MM.1S (cell line): ENCODE data around the gene KIF3C.

Experiments
- DNase-seq: peaks from one replicate; pipeline ENCODE4 v3.0.0-alpha.2; 2015
- H2AFZ ChIP-seq: fragments of 300-600 bp; sonication (generic); 2 replicates; pipeline ENCODE4 v1.6.0; 2016; ENCODE audit warnings: antibody characterized with exemption, low read length
- H3F3A ChIP-seq: fragments of 300-600 bp; sonication (generic); 2 replicates; pipeline ENCODE4 v1.6.1; 2016; ENCODE audit warnings: mild to moderate bottlenecking, antibody characterized with exemption, low read length, moderate library complexity, mixed read lengths; ENCODE audit not compliant: insufficient read depth
- H3K27ac ChIP-seq: fragments of 300-600 bp; sonication (generic); 2 replicates; pipeline ENCODE4 v1.5.1; 2016; ENCODE audit warnings: mild to moderate bottlenecking, low read length
- H3K27me3 ChIP-seq: fragments of 300-600 bp; sonication (generic); replicated peaks from 2 replicates; pipeline ENCODE4 v1.6.0; 2016; ENCODE audit warnings: low read length; ENCODE audit not compliant: insufficient read depth
- H3K36me3 ChIP-seq: fragments of 300-600 bp; sonication (generic); replicated peaks from 2 replicates; pipeline ENCODE4 v1.6.1; 2016; ENCODE audit warnings: mild to moderate bottlenecking, low read length, mixed read lengths; ENCODE audit not compliant: insufficient read depth
- H3K4me1 ChIP-seq: fragments of 300-600 bp; sonication (generic); 2 replicates; pipeline ENCODE4 v1.6.1; 2016; ENCODE audit warnings: low read length, mixed read lengths
- H3K4me2 ChIP-seq: fragments of 300-600 bp; sonication (generic); 2 replicates; pipeline ENCODE4 v1.6.0; 2016; ENCODE audit warnings: low read depth, low read length
- H3K4me3 ChIP-seq: fragments of 300-600 bp; sonication (generic); 2 replicates; pipeline ENCODE4 v1.5.1; 2016; ENCODE audit warnings: low read length, mixed read lengths
- H3K79me2 ChIP-seq: fragments of 300-600 bp; sonication (generic); 2 replicates; pipeline ENCODE4 v1.6.1; 2016; ENCODE audit warnings: mixed run types, low read length, mixed read lengths
- H3K9ac ChIP-seq: fragments of 300-600 bp; sonication (generic); 2 replicates; pipeline ENCODE4 v1.6.1; 2016; ENCODE audit warnings: low read length, mixed read lengths
- H3K9me2 ChIP-seq: fragments of 300-600 bp; sonication (generic); replicated peaks from 2 replicates; pipeline ENCODE4 v1.6.1; 2016; ENCODE audit warnings: mild to moderate bottlenecking, low read length, mixed read lengths; ENCODE audit not compliant: insufficient read depth
- H3K9me3 ChIP-seq: fragments of 300-600 bp; sonication (generic); replicated peaks from 2 replicates; pipeline ENCODE4 v1.6.1; 2016; ENCODE audit warnings: mild to moderate bottlenecking, low read length, mixed read lengths; ENCODE audit not compliant: insufficient read depth
- H4K20me1 ChIP-seq: fragments of 300-600 bp; sonication (generic); 2 replicates; pipeline ENCODE4 v1.6.1; 2016; ENCODE audit warnings: mild to moderate bottlenecking, low read length, moderate library complexity, mixed read lengths; ENCODE audit not compliant: insufficient read depth
- EZH2 ChIP-seq: fragments of 300-600 bp; sonication (generic); optimal IDR thresholded peaks from 2 replicates; pipeline ENCODE3; 2017; ENCODE audit warnings: low read depth, mild to moderate bottlenecking, antibody characterized with exemption, low read length, mixed read lengths
- EZH2phosphoT487 ChIP-seq: fragments of 300-600 bp; sonication (generic); IDR thresholded peaks from 2 replicates; pipeline ENCODE4 v1.6.1; 2018; ENCODE audit warnings: antibody characterized with exemption, low read length
- TF ChIP-seq, protein P1 (sequence below): fragments of 300-600 bp; sonication (generic); IDR thresholded peaks from 2 replicates; pipeline ENCODE4 v1.5.1; 2016; ENCODE audit warnings: antibody characterized with exemption, low read length, mixed read lengths

The KIF3C gene

GRCh38 chr2:25891672-25892071 lies 90.6 kb downstream of the KIF3C start:
- no peaks in the 10 kb centered on the region for H3K9me3 ChIP-seq
- H3K36me3 ChIP-seq, result no peaks in the 10 kb centered on the region
- DNase-seq, result no peak
- no peak overlapping the region for H3K27ac ChIP-seq
- no peak overlapping the region for H3K4me3 ChIP-seq
- H3K27me3 ChIP-seq, result no peaks in the 10 kb centered on the region
- H4K20me1 ChIP-seq, result no peaks in the 10 kb centered on the region
- no peaks in the 10 kb centered on the region for H3F3A ChIP-seq
- H3K4me2 ChIP-seq, result no peak overlapping the region
- TF ChIP-seq, protein P1, sequence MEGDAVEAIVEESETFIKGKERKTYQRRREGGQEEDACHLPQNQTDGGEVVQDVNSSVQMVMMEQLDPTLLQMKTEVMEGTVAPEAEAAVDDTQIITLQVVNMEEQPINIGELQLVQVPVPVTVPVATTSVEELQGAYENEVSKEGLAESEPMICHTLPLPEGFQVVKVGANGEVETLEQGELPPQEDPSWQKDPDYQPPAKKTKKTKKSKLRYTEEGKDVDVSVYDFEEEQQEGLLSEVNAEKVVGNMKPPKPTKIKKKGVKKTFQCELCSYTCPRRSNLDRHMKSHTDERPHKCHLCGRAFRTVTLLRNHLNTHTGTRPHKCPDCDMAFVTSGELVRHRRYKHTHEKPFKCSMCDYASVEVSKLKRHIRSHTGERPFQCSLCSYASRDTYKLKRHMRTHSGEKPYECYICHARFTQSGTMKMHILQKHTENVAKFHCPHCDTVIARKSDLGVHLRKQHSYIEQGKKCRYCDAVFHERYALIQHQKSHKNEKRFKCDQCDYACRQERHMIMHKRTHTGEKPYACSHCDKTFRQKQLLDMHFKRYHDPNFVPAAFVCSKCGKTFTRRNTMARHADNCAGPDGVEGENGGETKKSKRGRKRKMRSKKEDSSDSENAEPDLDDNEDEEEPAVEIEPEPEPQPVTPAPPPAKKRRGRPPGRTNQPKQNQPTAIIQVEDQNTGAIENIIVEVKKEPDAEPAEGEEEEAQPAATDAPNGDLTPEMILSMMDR, result no peak
- TF ChIP-seq EZH2 (no peak), EZH2phosphoT487 (no peak)
- no peak overlapping the region for H3K9ac ChIP-seq
- no peaks in the 10 kb centered on the region for H3K9me2 ChIP-seq
- H3K79me2 ChIP-seq, result no peaks in the 10 kb centered on the region
- H3K4me1 ChIP-seq, result no peaks in the 10 kb centered on the region
- H2AFZ ChIP-seq, result no peak overlapping the region

- Histone ChIP-seq H3K79me2 (no peaks in the 10 kb centered on the region), H3K4me3 (no peak overlapping the region), H3K9me3 (no peaks in the 10 kb centered on the region), H3K27me3 (no peaks in the 10 kb centered on the region), H3K27ac (no peak overlapping the region), H3K36me3 (no peaks in the 10 kb centered on the region), H4K20me1 (no peaks in the 10 kb centered on the region), H3K9ac (no peak overlapping the region), H2AFZ (no peak overlapping the region), H3K9me2 (no peaks in the 10 kb centered on the region), H3F3A (no peaks in the 10 kb centered on the region), H3K4me1 (no peaks in the 10 kb centered on the region), H3K4me2 (no peak overlapping the region)
- DNase-seq, result no peak
- TF ChIP-seq EZH2 (no peak), EZH2phosphoT487 (no peak)
- TF ChIP-seq, protein P1, result no peak
These were observed 94.6 kb downstream of the KIF3C start for GRCh38 chr2:25887624-25888242.

GRCh38 chr2:25885933-25886332 lies 96.4 kb downstream of the KIF3C start:
- H3K9ac ChIP-seq, result no peak overlapping the region
- no peaks in the 10 kb centered on the region for H3F3A ChIP-seq
- no peak overlapping the region for H3K27ac ChIP-seq
- H3K4me3 ChIP-seq, result no peak overlapping the region
- no peaks in the 10 kb centered on the region for H3K4me1 ChIP-seq
- H4K20me1 ChIP-seq, result no peaks in the 10 kb centered on the region
- TF ChIP-seq, protein P1, result no peak
- TF ChIP-seq EZH2, result no peak
- TF ChIP-seq EZH2phosphoT487, result no peak
- H3K36me3 ChIP-seq, result no peaks in the 10 kb centered on the region
- DNase-seq, result no peak
- no peaks in the 10 kb centered on the region for H3K9me3 ChIP-seq
- no peak overlapping the region for H2AFZ ChIP-seq
- no peaks in the 10 kb centered on the region for H3K9me2 ChIP-seq
- no peaks in the 10 kb centered on the region for H3K27me3 ChIP-seq
- H3K4me2 ChIP-seq, result no peak overlapping the region
- no peaks in the 10 kb centered on the region for H3K79me2 ChIP-seq
